Motor neuron (in vitro differentiated cells): ENCODE measurements around the gene TNFAIP8L3. TPM values are rescaled to one million over a fixed set of nuclear protein-coding genes. Genes with fewer than 3 reads are reported as not detected.
"Not testable (repeated sequence)": the region's sequence is repeated elsewhere in the genome, so short reads cannot be mapped to it uniquely, and the experiment has no call there.

Source experiments
- ATAC-seq, 8 experiments: fragments of 200-7000 bp; cut with Tn5 transposase; replicated peaks in 6 of 8; 2 replicates each; pipeline ENCODE4 v1.8.0; 2021; ENCODE audit warnings: mild to moderate bottlenecking in 8 of 8, moderate library complexity in 8 of 8
- H3K27ac ChIP-seq, 2 donors: fragments of 250-450 bp; sonication (Bioruptor Pico); 2 replicates each; pipeline ENCODE4 v1.9.0; 2021; ENCODE audit warnings: antibody characterized with exemption in 2 of 2, mild to moderate bottlenecking in 2 of 2, moderate library complexity in 1 of 2
- H3K4me1 ChIP-seq, 2 donors: fragments of 250-450 bp; sonication (Bioruptor Pico); replicated peaks in 1 of 2; 2 replicates each; pipeline ENCODE4 v1.6.1; 2021; ENCODE audit warnings: antibody characterized with exemption in 2 of 2, mild to moderate bottlenecking in 2 of 2, moderate library complexity in 1 of 2
- H3K4me3 ChIP-seq, 5 donors: fragments of 250-450 bp; sonication (Bioruptor Pico); 2 replicates each; pipeline ENCODE4 v1.9.0; 2021; ENCODE audit warnings: antibody characterized with exemption in 5 of 5, mild to moderate bottlenecking in 5 of 5, moderate library complexity in 4 of 5
- WGBS, 10 experiments: fragments of 450-650 bp; shearing (Covaris generic); methylation state at CpG; one replicate each; pipeline ENCODE4 v1.0.0; 2022; 5-methylcytosine and 5-hydroxymethylcytosine counted together
- in situ Hi-C, 9 experiments: fragments of 400-800 bp; cut with MboI; loops; one replicate each; pipeline ENCODE4 v1.15.0; 2021; ENCODE audit warnings: low sequenced_read_pairs in 9 of 9, low pct_unique_long_range_greater_than_20kb in 2 of 9; ENCODE audit not compliant: unreplicated experiment in 9 of 9
- total RNA-seq, 8 experiments: library from RNA; unstranded; fragments of 300-600 nt; gene quantifications; 2 replicates each; pipeline versions ENCODE4 v1.2.3 to v1.2.4, GENCODE V29; 2022

Gene TNFAIP8L3
- total RNA-seq, 8 experiments from 2014 or later: 0.75 to 6.9 (median 2.0) TPM

- ATAC-seq: peak in 2 of 8 experiments; percentile 27 to 36
- Histone ChIP-seq H3K27ac (no peak overlapping the region), H3K4me3 (no peak overlapping the region), H3K4me1 (peaks cover 2 to 10% of the 10 kb centered on the region in 2 donors)
- in situ Hi-C loops: no loop called here
- WGBS, 10 experiments: 45 to 100% (median 87%) methylated on average over 1 of the region's 1 CpG; no CpG with 5 or more reads in 4 of the 10 experiments
These were observed 35.6 kb upstream of the TNFAIP8L3 start for GRCh38 chr15:51130344-51130743.

- no peak overlapping the region for H3K27ac ChIP-seq
- no peak overlapping the region for H3K4me3 ChIP-seq
- peaks cover 2 to 10% of the 10 kb centered on the region in 2 donors for H3K4me1 ChIP-seq
- in situ Hi-C loops: no loop called here
- peak in 3 of 8 experiments; percentile 13 to 75 (median 58) for ATAC-seq
- 0 to 100% (median 67%) methylated on average over 1 to 5 of the region's 5 CpGs for WGBS, 10 experiments
These were observed 35.0 kb upstream of the TNFAIP8L3 start for GRCh38 chr15:51129535-51130188.

- Histone ChIP-seq H3K27ac (no peak overlapping the region), H3K4me1 (peaks cover 2 to 10% of the 10 kb centered on the region in 2 donors), H3K4me3 (no peak overlapping the region)
- 0 to 100% (median 86%) methylated on average over 1 to 2 of the region's 2 CpGs; no CpG with 5 or more reads in 3 of the 10 experiments for WGBS, 10 experiments
- in situ Hi-C loops: no loop called here
- ATAC-seq: peak in 3 of 8 experiments; percentile 41 to 45 (median 44)
These were observed 34.0 kb upstream of the TNFAIP8L3 start for GRCh38 chr15:51128701-51129100.

GRCh38 chr15:51126842-51127241 is 32.1 kb upstream of the TNFAIP8L3 start:
- Histone ChIP-seq H3K4me3 (no peak overlapping the region), H3K4me1 (peaks cover 2 to 10% of the 10 kb centered on the region in 2 donors), H3K27ac (no peak overlapping the region)
- ATAC-seq: no peak
- 76 to 100% (median 94%) methylated on average over 3 of the region's 3 CpGs; no CpG with 5 or more reads in 2 of the 10 experiments for WGBS, 10 experiments
- in situ Hi-C loops: no loop called here

GRCh38 chr15:51123002-51123401 is 28.3 kb upstream of the TNFAIP8L3 start:
- H3K4me1 ChIP-seq, H3K27ac ChIP-seq, H3K4me3 ChIP-seq, ATAC-seq, in situ Hi-C loops: not testable (repeated sequence)

- 90 to 100% (median 100%) methylated on average over 1 of the region's 1 CpG for WGBS, 10 experiments
- H3K27ac ChIP-seq: no peak overlapping the region
- no peak overlapping the region for H3K4me3 ChIP-seq
- ATAC-seq: no peak
- H3K4me1 ChIP-seq: no peaks in the 10 kb centered on the region
- in situ Hi-C loops: no loop called here
These were observed 27.0 kb upstream of the TNFAIP8L3 start for GRCh38 chr15:51121631-51122225.

- H3K4me3 ChIP-seq: no peak overlapping the region
- 0 to 100% (median 60%) methylated on average over 1 to 2 of the region's 2 CpGs; no CpG with 5 or more reads in 5 of the 10 experiments for WGBS, 10 experiments
- peak in 3 of 8 experiments; percentile 60 to 95 (median 93) for ATAC-seq
- no peak overlapping the region for H3K27ac ChIP-seq
- no peaks in the 10 kb centered on the region for H3K4me1 ChIP-seq
- in situ Hi-C loops: no loop called here
These were observed 26.4 kb upstream of the TNFAIP8L3 start for GRCh38 chr15:51121118-51121517.

- no peaks in the 10 kb centered on the region for H3K4me1 ChIP-seq
- ATAC-seq: no peak
- WGBS, 10 experiments: 0 to 100% (median 65%) methylated on average over 1 to 2 of the region's 3 CpGs; no CpG with 5 or more reads in 7 of the 10 experiments
- in situ Hi-C loops: no loop called here
- no peak overlapping the region for H3K27ac ChIP-seq
- H3K4me3 ChIP-seq: no peak overlapping the region
These were observed 24.4 kb upstream of the TNFAIP8L3 start for GRCh38 chr15:51119120-51119519.

GRCh38 chr15:51117270-51117669 is 22.6 kb upstream of the TNFAIP8L3 start:
- WGBS, 10 experiments: 44 to 100% (median 91%) methylated on average over 1 of the region's 1 CpG; no CpG with 5 or more reads in 2 of the 10 experiments
- no peak for ATAC-seq
- Histone ChIP-seq H3K4me1 (no peaks in the 10 kb centered on the region), H3K27ac (no peak overlapping the region), H3K4me3 (no peak overlapping the region)
- in situ Hi-C loops: no loop called here

- WGBS, 10 experiments: 20 to 98% (median 79%) methylated on average over 1 to 4 of the region's 5 CpGs; no CpG with 5 or more reads in 3 of the 10 experiments
- Histone ChIP-seq H3K4me1 (no peaks in the 10 kb centered on the region), H3K4me3 (no peak overlapping the region), H3K27ac (no peak overlapping the region)
- no peak for ATAC-seq
- in situ Hi-C loops: no loop called here
These were observed 19.9 kb upstream of the TNFAIP8L3 start for GRCh38 chr15:51114437-51115119.

- in situ Hi-C loops: no loop called here
- Histone ChIP-seq H3K27ac (no peak overlapping the region), H3K4me1 (no peaks in the 10 kb centered on the region), H3K4me3 (no peak overlapping the region)
- 80 to 100% (median 100%) methylated on average over 1 of the region's 1 CpG; no CpG with 5 or more reads in 7 of the 10 experiments for WGBS, 10 experiments
- ATAC-seq: no peak
These were observed 17.4 kb upstream of the TNFAIP8L3 start for GRCh38 chr15:51112078-51112477.

GRCh38 chr15:51111061-51111460 is 16.4 kb upstream of the TNFAIP8L3 start:
- H3K4me3 ChIP-seq: no peak overlapping the region
- ATAC-seq: no peak
- H3K4me1 ChIP-seq: no peaks in the 10 kb centered on the region
- 33 to 94% (median 48%) methylated on average over 1 to 2 of the region's 2 CpGs; no CpG with 5 or more reads in 6 of the 10 experiments for WGBS, 10 experiments
- no peak overlapping the region for H3K27ac ChIP-seq
- in situ Hi-C loops: no loop called here

- Histone ChIP-seq H3K4me3 (no peak overlapping the region), H3K4me1 (no peaks in the 10 kb centered on the region), H3K27ac (no peak overlapping the region)
- WGBS, 10 experiments: 94 to 100% (median 100%) methylated on average over 1 to 3 of the region's 3 CpGs; no CpG with 5 or more reads in 6 of the 10 experiments
- in situ Hi-C loops: no loop called here
- ATAC-seq: no peak
These were observed 15.5 kb upstream of the TNFAIP8L3 start for GRCh38 chr15:51110171-51110570.
